Neural cell (in vitro differentiated cells): Measurements from ENCODE around the gene SUMO3. TPM values are rescaled to one million over a fixed set of nuclear protein-coding genes. Genes with fewer than 3 reads are reported as not detected.

Experiments used
- H2AFZ ChIP-seq: fragments of 200-600, 300-800 bp; sonication (generic), shearing (Covaris generic); 2 replicates; pipeline ENCODE4 v1.6.0; 2014; ENCODE audit warnings: low read depth, mild to moderate bottlenecking, antibody characterized with exemption, low read length, moderate library complexity
- H3F3A ChIP-seq: fragments of 200-600 bp; shearing (Covaris generic); 2 replicates; pipeline ENCODE4 v1.6.1; 2016; ENCODE audit warnings: mild to moderate bottlenecking, moderate library complexity, mixed read lengths, antibody characterized with exemption, low read length; ENCODE audit not compliant: insufficient read depth, poor library complexity, severe bottlenecking
- H3K27ac ChIP-seq: fragments of 200-600, 300-800 bp; sonication (generic), shearing (Covaris generic); 2 replicates; pipeline ENCODE4 v1.5.1; 2014; ENCODE audit warnings: mild to moderate bottlenecking, low read length, moderate library complexity
- H3K27me3 ChIP-seq: fragments of 300-800, 200-600 bp; sonication (generic), shearing (Covaris generic); 2 replicates; pipeline ENCODE4 v1.6.0; 2014; ENCODE audit warnings: mild to moderate bottlenecking, low read depth, low read length, moderate library complexity; ENCODE audit not compliant: insufficient read depth
- H3K36me3 ChIP-seq: fragments of 300-800, 200-600 bp; sonication (generic), shearing (Covaris generic); 2 replicates; pipeline ENCODE4 v1.5.1; 2014; ENCODE audit warnings: mild to moderate bottlenecking, antibody characterized with exemption, low read length, moderate library complexity; ENCODE audit not compliant: insufficient read depth
- H3K4me2 ChIP-seq: fragments of 300-800, 200-600 bp; sonication (generic), shearing (Covaris generic); 2 replicates; pipeline ENCODE4 v1.6.0; 2014; ENCODE audit warnings: mild to moderate bottlenecking, low read length
- H3K4me3 ChIP-seq: fragments of 300-800, 200-600 bp; sonication (generic), shearing (Covaris generic); 2 replicates; pipeline ENCODE4 v1.5.1; 2014; ENCODE audit warnings: mild to moderate bottlenecking, low read length, moderate library complexity
- H3K79me2 ChIP-seq: fragments of 200-600 bp; shearing (Covaris generic); replicated peaks from 2 replicates; pipeline ENCODE4 v1.6.0; 2014; ENCODE audit warnings: mild to moderate bottlenecking, low read length, moderate library complexity; ENCODE audit not compliant: insufficient read depth
- H3K9ac ChIP-seq: fragments of 300-800, 200-600 bp; sonication (generic), shearing (Covaris generic); 2 replicates; pipeline ENCODE4 v1.6.1; 2016; ENCODE audit warnings: mild to moderate bottlenecking, low read length, mixed read lengths
- H3K9me2 ChIP-seq: fragments of 200-600 bp; shearing (Covaris generic); 2 replicates; pipeline ENCODE4 v1.6.1; 2016; ENCODE audit warnings: mild to moderate bottlenecking, low read length, mixed read lengths; ENCODE audit not compliant: insufficient read depth
- H3K9me3 ChIP-seq: fragments of 200-600, 300-800 bp; sonication (generic), shearing (Covaris generic); 2 replicates; pipeline ENCODE4 v1.6.1; 2016; ENCODE audit warnings: mild to moderate bottlenecking, mixed run types, low read length, moderate library complexity, mixed read lengths
- H4K20me1 ChIP-seq: fragments of 200-600 bp; shearing (Covaris generic); 2 replicates; pipeline ENCODE4 v1.6.1; 2016; ENCODE audit warnings: mild to moderate bottlenecking, mixed run types; ENCODE audit not compliant: insufficient read depth
- CTCF ChIP-seq: fragments of 450-650 bp; IDR thresholded peaks from 2 replicates; pipeline ENCODE4 v1.5.1; 2014; ENCODE audit warnings: antibody characterized with exemption, mild to moderate bottlenecking, moderate library complexity; ENCODE audit not compliant: poor library complexity, severe bottlenecking
- EP300 ChIP-seq: fragments of 450-650 bp; conservative IDR thresholded peaks from 2 replicates; pipeline ENCODE4 v1.6.1; 2014; ENCODE audit warnings: antibody characterized with exemption, mild to moderate bottlenecking, moderate library complexity; ENCODE audit not compliant: poor library complexity, severe bottlenecking
- EZH2 ChIP-seq: fragments of 200-600, 300-800 bp; shearing (Covaris generic), sonication (generic); IDR thresholded peaks from 2 replicates; pipeline ENCODE4 v1.6.1; 2014; ENCODE audit warnings: antibody characterized with exemption, low read length, borderline replicate concordance, mild to moderate bottlenecking; ENCODE audit not compliant: insufficient read depth, poor library complexity, severe bottlenecking
- MXI1 ChIP-seq: fragments of 450-650 bp; conservative IDR thresholded peaks from 2 replicates; pipeline ENCODE4 v1.6.1; 2014; ENCODE audit warnings: antibody characterized with exemption, mild to moderate bottlenecking; ENCODE audit not compliant: poor library complexity, severe bottlenecking
- POLR2AphosphoS5 ChIP-seq: IDR thresholded peaks from 2 replicates; pipeline ENCODE4 v1.6.1; 2012
- RAD21 ChIP-seq: fragments of 450-650 bp; conservative IDR thresholded peaks from 2 replicates; pipeline ENCODE4 v1.6.1; 2014; ENCODE audit warnings: antibody characterized with exemption, mild to moderate bottlenecking, moderate library complexity
- SMC3 ChIP-seq: fragments of 450-650 bp; conservative IDR thresholded peaks from 2 replicates; pipeline ENCODE4 v1.6.1; 2014; ENCODE audit warnings: antibody characterized with exemption, mild to moderate bottlenecking, moderate library complexity; ENCODE audit not compliant: poor library complexity
- TAF1 ChIP-seq: IDR thresholded peaks from 2 replicates; pipeline ENCODE4 v1.6.1; 2012; ENCODE audit warnings: low read depth
- polyA plus RNA-seq: library from polyadenylated mRNA; depleted of rRNA; stranded (reverse); fragments of >200 nt; gene quantifications from 2 replicates; pipeline ENCODE4 v1.2.3, GENCODE V29; 2014
- TF ChIP-seq, protein P1 (sequence below): IDR thresholded peaks from 2 replicates; pipeline ENCODE4 v1.6.1; 2012; ENCODE audit warnings: borderline replicate concordance

Gene SUMO3
- polyA plus RNA-seq, 1 donor from 2014 or later, result 113 TPM

DNA sequence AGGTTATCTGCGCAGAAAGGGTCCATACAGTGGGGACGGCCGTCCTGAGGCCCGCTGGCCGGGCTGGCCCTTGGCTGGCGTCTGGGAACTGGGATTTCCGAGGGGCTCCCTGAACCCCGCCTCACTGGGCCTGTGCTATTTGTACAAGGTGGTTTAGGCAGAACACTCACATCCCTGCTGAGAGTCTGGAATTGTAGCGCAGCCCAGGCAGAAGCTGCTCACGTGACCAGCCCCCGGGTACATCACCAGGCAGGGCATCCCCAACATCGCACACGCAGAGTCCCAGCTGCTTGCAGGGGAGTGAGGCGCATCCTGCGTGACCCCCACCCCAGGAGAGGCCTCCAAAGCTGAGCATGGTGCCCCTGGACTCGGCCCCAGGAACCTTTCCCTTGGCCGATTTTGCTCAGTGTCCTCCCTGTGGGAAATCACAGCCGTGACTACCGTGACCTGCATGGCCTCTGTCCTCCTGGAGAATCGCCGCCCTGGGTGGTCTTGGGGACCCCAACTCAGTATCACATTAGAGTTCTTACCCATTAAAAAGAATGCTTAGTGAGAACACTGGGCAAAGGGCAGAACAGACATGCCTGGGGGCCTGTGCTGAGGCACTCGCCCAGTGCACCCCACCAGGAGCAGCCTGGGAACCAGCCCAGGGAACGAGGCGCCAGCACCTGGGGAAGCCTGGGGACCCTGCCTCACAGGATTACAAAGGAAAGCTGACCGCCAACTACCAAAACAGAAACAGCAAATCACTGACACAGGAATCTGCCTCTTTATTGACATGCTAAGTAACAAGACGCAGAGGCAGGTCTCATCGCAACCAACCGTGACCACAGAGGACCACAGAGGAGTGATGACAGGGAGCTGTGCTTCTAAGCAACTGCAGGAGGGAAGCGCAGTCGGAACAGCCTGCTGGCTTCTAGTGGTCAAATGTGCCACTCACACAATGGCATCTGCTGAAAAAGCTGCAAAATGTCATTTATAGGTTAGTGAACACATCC is 49.7 kb downstream of the SUMO3 start:
- Histone ChIP-seq H3K9me2 (no peaks in the 10 kb centered on the region), H3K36me3 (no peaks in the 10 kb centered on the region), H3F3A (no peaks in the 10 kb centered on the region), H3K27me3 (no peaks in the 10 kb centered on the region), H2AFZ (no peak overlapping the region), H4K20me1 (no peaks in the 10 kb centered on the region), H3K9ac (peak overlapping the region; percentile 11), H3K4me2 (no peak overlapping the region), H3K27ac (peak overlapping the region; percentile 18), H3K4me3 (no peak overlapping the region), H3K79me2 (no peaks in the 10 kb centered on the region), H3K9me3 (no peaks in the 10 kb centered on the region)
- TF ChIP-seq EP300, result no peak
- no peak for TF ChIP-seq EZH2
- no peak for TF ChIP-seq TAF1
- TF ChIP-seq RAD21, result no peak
- TF ChIP-seq SMC3, result no peak
- no peak for TF ChIP-seq MXI1
- no peak for TF ChIP-seq POLR2AphosphoS5
- no peak for TF ChIP-seq CTCF
- TF ChIP-seq, protein P1, sequence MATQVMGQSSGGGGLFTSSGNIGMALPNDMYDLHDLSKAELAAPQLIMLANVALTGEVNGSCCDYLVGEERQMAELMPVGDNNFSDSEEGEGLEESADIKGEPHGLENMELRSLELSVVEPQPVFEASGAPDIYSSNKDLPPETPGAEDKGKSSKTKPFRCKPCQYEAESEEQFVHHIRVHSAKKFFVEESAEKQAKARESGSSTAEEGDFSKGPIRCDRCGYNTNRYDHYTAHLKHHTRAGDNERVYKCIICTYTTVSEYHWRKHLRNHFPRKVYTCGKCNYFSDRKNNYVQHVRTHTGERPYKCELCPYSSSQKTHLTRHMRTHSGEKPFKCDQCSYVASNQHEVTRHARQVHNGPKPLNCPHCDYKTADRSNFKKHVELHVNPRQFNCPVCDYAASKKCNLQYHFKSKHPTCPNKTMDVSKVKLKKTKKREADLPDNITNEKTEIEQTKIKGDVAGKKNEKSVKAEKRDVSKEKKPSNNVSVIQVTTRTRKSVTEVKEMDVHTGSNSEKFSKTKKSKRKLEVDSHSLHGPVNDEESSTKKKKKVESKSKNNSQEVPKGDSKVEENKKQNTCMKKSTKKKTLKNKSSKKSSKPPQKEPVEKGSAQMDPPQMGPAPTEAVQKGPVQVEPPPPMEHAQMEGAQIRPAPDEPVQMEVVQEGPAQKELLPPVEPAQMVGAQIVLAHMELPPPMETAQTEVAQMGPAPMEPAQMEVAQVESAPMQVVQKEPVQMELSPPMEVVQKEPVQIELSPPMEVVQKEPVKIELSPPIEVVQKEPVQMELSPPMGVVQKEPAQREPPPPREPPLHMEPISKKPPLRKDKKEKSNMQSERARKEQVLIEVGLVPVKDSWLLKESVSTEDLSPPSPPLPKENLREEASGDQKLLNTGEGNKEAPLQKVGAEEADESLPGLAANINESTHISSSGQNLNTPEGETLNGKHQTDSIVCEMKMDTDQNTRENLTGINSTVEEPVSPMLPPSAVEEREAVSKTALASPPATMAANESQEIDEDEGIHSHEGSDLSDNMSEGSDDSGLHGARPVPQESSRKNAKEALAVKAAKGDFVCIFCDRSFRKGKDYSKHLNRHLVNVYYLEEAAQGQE, result no peak

DNA sequence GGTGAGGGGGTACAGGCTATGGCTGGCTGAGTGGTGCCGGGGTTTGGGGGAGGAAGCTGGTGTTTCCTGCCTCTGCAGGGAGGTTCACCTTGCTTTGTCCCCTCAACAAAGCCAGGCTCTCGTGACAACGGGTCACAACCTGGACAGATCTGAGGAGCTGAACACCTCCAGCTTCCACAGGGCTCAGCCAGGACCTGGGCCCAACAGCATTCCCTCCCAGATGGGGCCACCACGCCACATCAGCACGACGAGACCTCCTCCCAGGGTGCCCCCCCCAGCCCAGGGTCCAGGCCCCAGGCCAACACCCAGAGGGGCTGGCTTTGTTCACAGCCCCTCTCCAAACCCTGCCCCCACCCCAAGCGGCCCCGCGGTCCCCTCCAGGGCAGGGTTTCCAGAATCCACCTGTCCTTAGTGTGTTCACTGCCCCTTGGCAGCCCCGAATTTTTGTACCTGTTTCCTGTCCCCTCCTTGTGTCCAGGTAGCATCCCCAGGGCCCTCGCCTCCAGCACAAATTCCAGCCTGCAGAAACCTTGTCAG is 51.0 kb downstream of the SUMO3 start:
- TF ChIP-seq MXI1 (no peak), EZH2 (no peak), POLR2AphosphoS5 (no peak), RAD21 (no peak), EP300 (no peak), SMC3 (no peak), CTCF (no peak), TAF1 (no peak)
- TF ChIP-seq, protein P1, result no peak
- Histone ChIP-seq H3K27ac (no peak overlapping the region), H4K20me1 (no peaks in the 10 kb centered on the region)

More for the DNA sequence above, 51.0 kb downstream of the SUMO3 start:
- no peaks in the 10 kb centered on the region for H3K27me3 ChIP-seq
- no peaks in the 10 kb centered on the region for H3K9me2 ChIP-seq
- H3K79me2 ChIP-seq, result no peaks in the 10 kb centered on the region
- no peak overlapping the region for H3K4me3 ChIP-seq
- no peaks in the 10 kb centered on the region for H3K36me3 ChIP-seq
- no peaks in the 10 kb centered on the region for H3F3A ChIP-seq
- no peak overlapping the region for H3K4me2 ChIP-seq
- no peaks in the 10 kb centered on the region for H3K9me3 ChIP-seq
- H3K9ac ChIP-seq, result no peak overlapping the region
- no peak overlapping the region for H2AFZ ChIP-seq
